IMR-90 (cell line): ENCODE results near the gene MLEC. TPM values are rescaled to one million over a fixed set of nuclear protein-coding genes. Genes with fewer than 3 reads are reported as not detected.

Experiments used
- CTCF ChIP-seq: conservative IDR thresholded peaks from 2 replicates; pipeline ENCODE4 v1.5.1; 2012; ENCODE audit warnings: mild to moderate bottlenecking, low read depth, low read length, improper control_type of control experiment
- FOS ChIP-seq: fragments of 150-350 bp; IDR thresholded peaks from 2 replicates; pipeline ENCODE4 v1.6.1; 2016; ENCODE audit warnings: low read depth, low read length
- MAZ ChIP-seq: IDR thresholded peaks from 2 replicates; pipeline ENCODE4 v1.6.1; 2012; ENCODE audit warnings: low read depth, mild to moderate bottlenecking, low read length, improper control_type of control experiment, moderate library complexity, borderline replicate concordance
- NFE2L2 ChIP-seq: fragments of 150-350 bp; IDR thresholded peaks from 2 replicates; pipeline ENCODE4 v1.6.1; 2016; ENCODE audit warnings: low read depth, mild to moderate bottlenecking, low read length
- POLR2A ChIP-seq: IDR thresholded peaks from 2 replicates; pipeline ENCODE4 v1.6.1; 2012; ENCODE audit warnings: mild to moderate bottlenecking, low read depth, low read length
- polyA plus RNA-seq, 3 experiments: library from polyadenylated mRNA; depleted of rRNA; stranded (reverse); fragments of >200 nt; gene quantifications; 2 replicates each; pipeline ENCODE4 v1.2.3, GENCODE V29; 2012; ENCODE audit warnings: low replicate concordance in 1 of 3
- total RNA-seq: library from RNA; depleted of rRNA; stranded (reverse); fragments of >200 nt; gene quantifications from 2 replicates; pipeline ENCODE4 v1.2.3, GENCODE V29; 2012

Gene MLEC
- total and polyA plus RNA-seq, 2 of the 4 experiments (the other 2 are of a cell fraction), result 44.1 to 137 TPM

DNA sequence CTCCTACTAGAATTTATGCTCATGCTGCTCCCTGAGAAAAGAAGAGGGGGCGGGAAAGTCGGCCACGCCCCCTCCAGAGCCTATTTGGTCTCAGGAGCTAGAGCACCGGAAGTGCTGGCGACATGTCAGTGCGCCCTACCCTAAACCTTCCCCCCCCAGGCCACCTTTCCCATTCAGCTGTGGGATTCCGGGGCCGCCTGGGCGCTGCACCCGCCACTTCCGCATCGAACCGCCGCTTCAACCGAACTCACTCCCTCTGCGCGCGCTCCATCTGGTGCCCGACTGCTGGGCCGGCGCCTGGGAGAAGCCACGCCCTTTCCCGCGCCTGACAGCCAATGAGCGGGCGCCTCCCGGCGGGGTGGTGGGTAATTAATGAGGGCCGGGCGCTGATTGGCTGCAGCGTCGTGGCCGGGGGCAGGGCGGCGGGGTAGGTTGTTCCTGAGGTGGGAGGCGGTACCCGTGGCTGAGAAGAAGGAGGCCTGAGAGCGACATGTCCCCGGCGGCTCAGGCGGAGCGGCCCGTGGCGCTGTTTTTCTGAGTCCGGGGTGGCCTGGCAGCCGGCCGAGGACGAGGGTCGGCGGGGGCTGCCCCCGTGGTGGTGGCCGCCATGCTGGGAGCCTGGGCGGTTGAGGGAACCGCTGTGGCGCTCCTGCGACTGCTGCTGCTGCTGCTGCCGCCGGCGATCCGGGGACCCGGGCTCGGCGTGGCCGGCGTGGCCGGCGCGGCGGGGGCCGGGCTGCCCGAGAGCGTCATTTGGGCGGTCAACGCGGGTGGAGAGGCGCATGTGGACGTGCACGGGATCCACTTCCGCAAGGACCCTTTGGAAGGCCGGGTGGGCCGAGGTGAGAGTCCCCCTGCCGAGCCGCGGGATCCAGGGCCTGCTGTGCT lies at the start of gene MLEC (continued):
- TF ChIP-seq CTCF (peak; percentile 18; the same call in 1 of the 2 replicates), POLR2A (peak; percentile 84), FOS (no peak), NFE2L2 (no peak), MAZ (peak; percentile 52)
